Type B pancreatic cell (in vitro differentiated cells): Measurements from ENCODE around the gene TAF4B. TPM values are rescaled to one million over a fixed set of nuclear protein-coding genes. Genes with fewer than 3 reads are reported as not detected.

ENCODE experiments used
- DNase-seq: peaks from one replicate; pipeline ENCODE4 v3.0.0; 2021; ENCODE audit warnings: mixed read lengths; ENCODE audit not compliant: unreplicated experiment; ENCODE audit errors: extremely low spot score
- H3K27ac Mint-ChIP-seq: 2 replicates; pipeline ENCODE4 v1.8.0; 2021; ENCODE audit warnings: mild to moderate bottlenecking, mixed read lengths
- H3K27me3 Mint-ChIP-seq: 2 replicates; pipeline ENCODE4 v1.8.0; 2021; ENCODE audit warnings: mixed read lengths
- H3K36me3 Mint-ChIP-seq: 2 replicates; pipeline ENCODE4 v1.8.0; 2021; ENCODE audit warnings: mixed read lengths
- H3K4me1 Mint-ChIP-seq: one replicate; pipeline ENCODE4 v1.8.0; 2021; ENCODE audit warnings: mixed read lengths; ENCODE audit not compliant: unreplicated experiment
- H3K4me3 Mint-ChIP-seq: 2 replicates; pipeline ENCODE4 v1.8.0; 2021; ENCODE audit warnings: mild to moderate bottlenecking, mixed read lengths
- H3K9me3 Mint-ChIP-seq: 2 replicates; pipeline ENCODE4 v1.8.0; 2021; ENCODE audit warnings: mixed read lengths
- CTCF ChIP-seq: fragments of 200-600 bp; sonication (generic); conservative IDR thresholded peaks from 2 replicates; pipeline ENCODE4 v1.5.0; 2021; ENCODE audit warnings: antibody characterized with exemption, mild to moderate bottlenecking
- total RNA-seq: library from RNA; stranded (reverse); gene quantifications from 2 replicates; pipeline ENCODE4 v1.2.1, GENCODE V29; 2021; ENCODE audit warnings: low replicate concordance

The TAF4B gene
- total RNA-seq, 1 donor from 2014 or later = 5.1 TPM

DNA sequence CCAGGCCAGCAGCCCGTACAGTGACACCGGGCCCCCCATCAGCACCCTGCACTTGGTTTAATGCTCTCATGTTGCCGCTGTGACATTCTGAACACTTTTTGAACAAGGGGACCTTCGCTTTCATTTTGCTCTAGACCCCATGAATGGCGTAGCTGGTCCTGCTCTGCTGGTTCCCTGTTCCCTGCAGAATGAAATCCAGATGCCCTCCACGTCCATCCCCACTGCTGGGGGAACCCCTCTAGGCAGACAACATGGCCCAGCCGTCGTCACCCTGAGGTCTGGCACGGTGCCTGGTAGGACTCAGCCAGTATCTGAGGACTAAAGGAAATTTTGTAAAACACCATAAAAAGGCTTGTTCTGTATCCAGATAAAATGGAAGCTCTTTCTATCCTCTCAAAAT, 193.5 kb downstream of the TAF4B start:
- Mint-ChIP-seq H3K27me3 (no peaks in the 10 kb centered on the region), H3K4me1 (peaks cover 7% of the 10 kb centered on the region), H3K27ac (no peak overlapping the region), H3K9me3 (no peaks in the 10 kb centered on the region), H3K4me3 (no peak overlapping the region), H3K36me3 (no peaks in the 10 kb centered on the region)
- no peak for DNase-seq
- no peak for TF ChIP-seq CTCF

DNA sequence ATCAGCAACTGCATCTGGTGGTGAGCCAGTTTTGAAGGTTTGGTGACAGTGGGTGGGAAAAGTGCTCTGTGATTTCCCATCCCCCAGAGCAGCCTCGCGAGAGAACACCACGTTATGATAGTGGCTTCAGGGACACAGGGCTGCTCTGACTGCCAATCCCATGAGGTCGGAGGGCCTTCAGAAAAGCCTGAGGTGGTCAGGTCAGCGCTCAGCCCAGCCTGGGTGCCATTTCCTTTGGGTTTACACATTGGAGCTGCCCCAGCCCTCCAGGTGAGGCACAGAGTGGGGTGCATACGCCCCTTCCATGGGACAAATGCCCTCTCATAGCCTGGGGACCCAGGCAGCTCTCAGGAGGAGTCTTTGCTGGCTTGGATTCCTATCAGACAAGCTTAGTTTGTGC, 195.3 kb downstream of the TAF4B start:
- no peaks in the 10 kb centered on the region for H3K36me3 Mint-ChIP-seq
- no peak for DNase-seq
- no peak overlapping the region for H3K27ac Mint-ChIP-seq
- no peak for TF ChIP-seq CTCF
- no peaks in the 10 kb centered on the region for H3K27me3 Mint-ChIP-seq
- no peaks in the 10 kb centered on the region for H3K9me3 Mint-ChIP-seq
- H3K4me3 Mint-ChIP-seq = no peak overlapping the region
- peaks cover 7% of the 10 kb centered on the region for H3K4me1 Mint-ChIP-seq

DNA sequence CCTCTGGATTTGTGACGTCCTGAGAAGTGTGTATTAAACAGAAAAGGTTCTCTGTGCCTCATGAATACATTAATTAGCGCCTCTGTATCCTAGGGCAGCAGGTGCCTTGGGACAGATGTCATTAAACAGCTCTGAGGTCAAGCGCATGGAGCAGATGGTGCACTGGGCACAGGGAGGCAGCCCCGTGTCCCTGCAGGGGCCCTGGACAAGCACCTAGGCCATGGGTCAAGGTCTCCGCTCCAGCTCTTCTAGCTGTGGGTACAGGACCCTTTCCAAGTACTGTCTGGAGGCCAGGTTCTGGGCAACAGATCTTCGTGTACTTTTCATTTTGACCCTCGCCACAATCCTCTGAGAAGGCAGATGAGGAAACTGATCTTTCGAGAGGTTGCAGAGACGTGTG, 195.7 kb downstream of the TAF4B start:
- H3K9me3 Mint-ChIP-seq = no peaks in the 10 kb centered on the region
- H3K27ac Mint-ChIP-seq = no peak overlapping the region
- H3K4me3 Mint-ChIP-seq = no peak overlapping the region
- peaks cover 7% of the 10 kb centered on the region for H3K4me1 Mint-ChIP-seq
- TF ChIP-seq CTCF = no peak
- DNase-seq = no peak
- H3K27me3 Mint-ChIP-seq = no peaks in the 10 kb centered on the region
- H3K36me3 Mint-ChIP-seq = no peaks in the 10 kb centered on the region

DNA sequence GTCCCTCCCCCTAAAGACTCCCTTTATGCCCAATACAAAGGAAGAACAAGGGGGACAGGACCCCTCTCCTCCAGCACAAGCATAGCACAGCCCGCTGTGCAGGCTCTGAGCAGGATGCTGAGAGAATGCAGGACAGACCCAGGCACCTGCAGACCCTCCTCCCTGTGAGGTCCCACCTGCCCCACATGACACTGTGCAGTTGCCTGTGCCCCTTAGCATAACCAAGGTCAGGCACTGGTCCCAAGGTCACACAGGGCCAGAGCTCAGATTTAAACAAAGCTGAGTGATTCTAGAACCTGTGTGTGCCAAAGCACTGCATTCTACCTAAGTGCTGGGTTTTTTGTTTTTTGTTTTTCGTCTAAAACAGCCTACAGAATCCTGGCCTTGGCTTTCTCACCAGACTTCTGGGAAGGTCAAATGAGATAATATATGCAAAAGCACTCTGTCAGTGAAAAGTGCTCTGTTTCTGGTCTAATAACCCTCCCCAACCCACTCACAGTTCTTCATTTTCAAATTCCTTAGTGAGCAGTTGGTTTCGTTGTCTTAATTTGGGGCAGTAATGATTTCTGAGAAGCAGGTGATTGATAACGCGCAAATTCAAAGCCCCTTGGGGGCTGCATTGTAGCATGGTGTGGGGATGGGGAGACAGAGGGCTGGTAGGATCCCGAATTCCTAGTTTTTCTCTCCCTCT, 196.4 kb downstream of the TAF4B start:
- Mint-ChIP-seq H3K27ac (no peak overlapping the region), H3K36me3 (no peaks in the 10 kb centered on the region), H3K9me3 (no peaks in the 10 kb centered on the region), H3K27me3 (no peaks in the 10 kb centered on the region), H3K4me1 (peaks cover 7% of the 10 kb centered on the region), H3K4me3 (no peak overlapping the region)
- no peak for TF ChIP-seq CTCF
- DNase-seq = no peak

GRCh38 chr18:26424428-26425147, 198.3 kb downstream of the TAF4B start:
- Mint-ChIP-seq H3K4me3 (no peak overlapping the region), H3K27ac (no peak overlapping the region), H3K4me1 (peaks cover 11% of the 10 kb centered on the region), H3K27me3 (no peaks in the 10 kb centered on the region), H3K9me3 (no peaks in the 10 kb centered on the region), H3K36me3 (no peaks in the 10 kb centered on the region)
- no peak for TF ChIP-seq CTCF
- DNase-seq = no peak
